ENCODE results near the gene BARX1.

BARX1 gene

GRCh38 chr9:93929231-93929630, 25.9 kb downstream of the BARX1 start:
- DNase-seq, result no peak

GRCh38 chr9:93922535-93922934, 32.6 kb downstream of the BARX1 start:
- DNase-seq, result no peak

- DNase-seq, result no peak
Observed at GRCh38 chr9:93920131-93920800, 34.9 kb downstream of the BARX1 start.

GRCh38 chr9:93918061-93918460, 37.1 kb downstream of the BARX1 start:
- DNase-seq, result no peak

GRCh38 chr9:93917121-93917853, 37.9 kb downstream of the BARX1 start:
- no peak for DNase-seq

- no peak for DNase-seq
Observed at GRCh38 chr9:93916358-93916757, 38.8 kb downstream of the BARX1 start.

GRCh38 chr9:93911801-93912554, 43.2 kb downstream of the BARX1 start:
- no peak for DNase-seq

GRCh38 chr9:93911136-93911745, 43.9 kb downstream of the BARX1 start:
- no peak for DNase-seq

- no peak for DNase-seq
Observed at GRCh38 chr9:93910598-93910997, 44.6 kb downstream of the BARX1 start.

GRCh38 chr9:93910196-93910595, 45.0 kb downstream of the BARX1 start:
- no peak for DNase-seq

- no peak for DNase-seq
Observed at GRCh38 chr9:93909242-93909616, 45.9 kb downstream of the BARX1 start.

GRCh38 chr9:93908591-93909241, 46.4 kb downstream of the BARX1 start:
- DNase-seq, result no peak

- DNase-seq, result no peak
Observed at GRCh38 chr9:93907551-93908199, 47.5 kb downstream of the BARX1 start.

GRCh38 chr9:93906195-93906880, 48.8 kb downstream of the BARX1 start:
- no peak for DNase-seq

- DNase-seq, result no peak
Observed at GRCh38 chr9:93905473-93906133, 49.6 kb downstream of the BARX1 start.

GRCh38 chr9:93904649-93905472, 50.3 kb downstream of the BARX1 start:
- DNase-seq, result no peak

- no peak for DNase-seq
Observed at GRCh38 chr9:93903886-93904648, 51.1 kb downstream of the BARX1 start.

Data from amygdala (tissue), 56 donors.